Activated CD8-positive, alpha-beta memory T cell treated with anti-CD3 and anti-CD28 coated beads for 48 hours (primary cell): ENCODE data around the gene SPINT3.

ENCODE experiments used
- DNase-seq, 3 experiments: peaks; one replicate each; pipeline ENCODE4 v3.0.0-alpha.2; 2020; ENCODE audit warnings: low read depth in 2 of 3, low spot score in 2 of 3

SPINT3 gene

GRCh38 chr20:45462711-45463509 is 52.5 kb downstream of the SPINT3 start:
- no peak for DNase-seq
